ENCODE data around the gene GRIFIN. TPM values are rescaled to one million over a fixed set of nuclear protein-coding genes. Genes with fewer than 3 reads are reported as not detected.

GRIFIN gene, protein sequence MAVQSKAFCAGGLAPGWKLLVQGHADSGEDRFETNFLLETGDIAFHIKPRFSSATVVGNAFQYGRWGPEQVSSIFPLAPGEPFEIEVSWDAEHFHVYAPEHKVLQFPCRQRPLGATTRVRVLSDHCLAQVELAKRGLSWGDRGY
- total RNA-seq (not detected), polyA plus RNA-seq (not detected)
- long read RNA-seq, donor 1: 0 reads
- long read RNA-seq, donor 2: 0 reads
- long read RNA-seq, donor 3: 0 reads

DNA sequence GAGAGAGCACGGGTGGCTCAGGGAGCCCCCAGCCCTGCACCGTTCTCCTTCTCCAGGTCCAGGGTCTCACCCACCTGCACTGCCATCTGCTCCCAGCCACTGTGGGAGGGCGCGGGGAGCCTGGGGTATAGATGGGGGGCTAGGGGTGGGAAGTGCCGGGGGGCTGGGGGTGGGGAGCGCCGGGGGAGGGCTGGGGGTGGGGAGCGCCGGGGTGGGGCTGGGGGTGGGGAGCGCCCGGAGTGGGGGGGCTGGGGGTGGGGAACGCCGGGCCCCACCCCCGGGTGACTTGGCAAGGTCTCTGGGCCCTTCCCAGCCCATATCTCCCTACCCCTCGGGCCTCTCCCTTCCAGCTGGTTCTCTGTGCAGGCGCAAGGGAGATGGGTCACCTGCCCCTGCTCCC lies at the start of gene GRIFIN:
TSS of gene GRIFIN (minus strand) at position 101 of the 400 bp plus-strand sequence. CDS start at position 86, 15 bp downstream.
- DNase-seq (no peak), ATAC-seq (no peak)
- TF ChIP-seq, protein P1, sequence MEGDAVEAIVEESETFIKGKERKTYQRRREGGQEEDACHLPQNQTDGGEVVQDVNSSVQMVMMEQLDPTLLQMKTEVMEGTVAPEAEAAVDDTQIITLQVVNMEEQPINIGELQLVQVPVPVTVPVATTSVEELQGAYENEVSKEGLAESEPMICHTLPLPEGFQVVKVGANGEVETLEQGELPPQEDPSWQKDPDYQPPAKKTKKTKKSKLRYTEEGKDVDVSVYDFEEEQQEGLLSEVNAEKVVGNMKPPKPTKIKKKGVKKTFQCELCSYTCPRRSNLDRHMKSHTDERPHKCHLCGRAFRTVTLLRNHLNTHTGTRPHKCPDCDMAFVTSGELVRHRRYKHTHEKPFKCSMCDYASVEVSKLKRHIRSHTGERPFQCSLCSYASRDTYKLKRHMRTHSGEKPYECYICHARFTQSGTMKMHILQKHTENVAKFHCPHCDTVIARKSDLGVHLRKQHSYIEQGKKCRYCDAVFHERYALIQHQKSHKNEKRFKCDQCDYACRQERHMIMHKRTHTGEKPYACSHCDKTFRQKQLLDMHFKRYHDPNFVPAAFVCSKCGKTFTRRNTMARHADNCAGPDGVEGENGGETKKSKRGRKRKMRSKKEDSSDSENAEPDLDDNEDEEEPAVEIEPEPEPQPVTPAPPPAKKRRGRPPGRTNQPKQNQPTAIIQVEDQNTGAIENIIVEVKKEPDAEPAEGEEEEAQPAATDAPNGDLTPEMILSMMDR (IDR thresholded peaks at IDR 0.05): no peak
- peaks cover 0 to 21% (median 8%) of the 10 kb centered on the region in 7 donors for H3K27me3 ChIP-seq
- H3K4me3 ChIP-seq: no peak within 1 kb of the TSS
- 79 to 82% methylated on average over 11 to 16 of the region's 16 CpGs for WGBS, 2 donors
- peaks cover 17 to 45% (median 35%) of the 10 kb centered on the region in 9 donors for H3K4me1 ChIP-seq
- no peak within 1 kb of the TSS for H3K27ac ChIP-seq
- no peaks in the 10 kb centered on the region for H3K9me3 ChIP-seq
- H3K36me3 ChIP-seq: no peaks in the 10 kb centered on the region
- intact Hi-C loops (cut with DNase I): loop anchor here in 9 of 10 donors (5.0 to 10.0 kb wide), 9 partner anchors 41 to 891 kb away; partner anchors contain the start of genes BRAT1 (in 5 of the 9), IQCE (in 5 of the 9), AMZ1 (in 2 of the 9) and LFNG (in 1 of the 9)

DNA sequence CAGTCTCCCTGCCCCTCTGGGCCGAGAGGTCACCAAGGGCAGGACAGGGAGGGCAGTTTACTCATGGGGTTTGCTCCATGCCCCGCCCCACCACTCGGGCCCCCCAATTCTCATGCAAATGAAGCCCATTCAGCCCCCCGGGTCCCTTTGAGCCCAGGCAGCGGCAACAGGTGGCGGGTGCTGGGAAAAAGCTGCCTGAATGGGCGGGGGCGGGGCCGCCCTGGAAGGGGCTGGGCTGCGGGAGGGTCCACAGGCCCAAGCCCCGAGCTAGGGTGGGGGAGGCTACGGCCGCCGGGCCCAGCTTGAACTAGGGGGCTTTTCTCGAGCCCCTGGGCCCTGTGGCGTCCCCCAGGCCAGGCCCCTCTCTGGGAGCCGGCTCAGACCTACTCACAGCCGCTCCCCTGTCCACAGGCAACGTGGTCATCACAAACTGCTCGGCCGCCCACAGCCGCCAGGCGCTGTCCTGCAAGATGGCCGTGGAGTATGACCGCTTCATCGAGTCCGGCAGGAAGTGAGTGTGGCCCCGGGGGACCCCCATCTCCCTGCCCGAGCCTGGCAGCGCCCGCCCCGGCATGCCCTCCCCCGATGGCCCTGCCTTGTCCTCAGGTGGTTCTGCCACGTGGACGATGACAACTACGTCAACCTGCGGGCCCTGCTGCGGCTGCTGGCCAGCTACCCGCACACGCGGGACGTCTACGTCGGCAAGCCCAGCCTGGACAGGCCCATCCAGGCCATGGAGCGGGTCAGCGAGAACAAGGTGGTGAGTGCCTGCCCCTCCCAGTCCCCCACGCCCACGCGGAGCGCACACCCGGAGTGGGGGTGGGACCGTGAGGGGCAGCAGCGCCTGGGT lies 48.8 kb upstream of the GRIFIN start:
- TF ChIP-seq, protein P1 (IDR thresholded peaks at IDR 0.05): no peak
- ATAC-seq: no peak
- WGBS, 2 donors: 79 to 84% methylated on average over 53 of the region's 53 CpGs
- Histone ChIP-seq H3K9me3 (no peaks in the 10 kb centered on the region), H3K4me3 (no peak overlapping the region), H3K36me3 (peaks cover 0 to 48% (median 4%) of the 10 kb centered on the region in 9 donors), H3K4me1 (peaks cover 21 to 100% (median 65%) of the 10 kb centered on the region in 9 donors), H3K27ac (peak overlapping the region in 6 of 10 donors; percentile 1 to 94 (median 84)), H3K27me3 (peaks cover 0 to 33% (median 6%) of the 10 kb centered on the region in 7 donors)
- intact Hi-C loops (cut with DNase I): loop anchor here in 4 of 10 donors (5.0 kb wide), 4 partner anchors 32 to 53 kb away; partner anchors contain the start of genes GRIFIN (in 2 of the 4), BRAT1 (in 1 of the 4) and IQCE (in 1 of the 4)
- no peak for DNase-seq

DNA sequence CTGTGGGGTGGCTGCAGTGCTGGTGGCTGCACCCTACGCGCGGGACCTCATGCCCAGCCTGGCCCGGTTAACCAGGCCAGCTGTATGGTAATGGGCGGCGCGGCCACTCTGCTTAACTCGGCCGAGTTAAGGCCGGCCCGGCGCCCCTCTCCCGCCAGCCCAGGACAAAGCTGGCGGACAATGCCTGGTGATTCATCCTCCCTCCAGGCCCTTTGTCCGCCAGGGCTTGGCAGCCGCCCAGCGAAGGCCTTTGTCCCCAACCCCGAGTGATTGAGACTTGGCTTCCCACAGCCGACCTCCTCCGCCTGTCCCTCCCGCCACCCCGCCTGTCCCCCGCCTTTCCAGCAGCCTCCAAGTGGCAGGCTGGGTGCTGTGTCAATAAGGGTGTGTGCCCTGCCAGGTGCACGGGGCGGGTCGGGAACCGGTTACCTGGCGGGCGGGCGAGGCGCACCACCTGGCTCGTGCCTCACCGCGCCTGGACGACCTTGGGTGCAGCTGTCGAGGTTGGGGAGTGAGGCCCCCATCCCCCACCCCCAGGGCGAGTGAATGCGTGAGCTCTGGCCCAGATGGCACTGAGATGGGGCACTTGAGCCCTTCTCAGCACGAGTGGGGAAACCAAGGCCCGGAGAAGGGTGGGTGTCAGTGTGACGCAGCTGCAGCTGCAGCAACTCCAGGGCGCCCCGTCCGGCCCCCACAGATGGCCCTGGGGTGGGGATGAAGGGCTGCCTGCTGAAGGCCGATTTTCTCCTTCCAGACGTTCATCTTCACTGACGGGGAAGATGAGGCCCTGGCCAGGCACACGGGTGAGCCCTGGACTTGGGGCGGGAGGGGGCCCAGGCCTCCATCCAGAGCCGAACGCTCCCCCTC lies 48.0 kb upstream of the GRIFIN start:
- intact Hi-C loops (cut with DNase I): loop anchor here in 4 of 10 donors (5.0 kb wide), 4 partner anchors 33 to 52 kb away; partner anchors contain the start of genes GRIFIN (in 2 of the 4), BRAT1 (in 1 of the 4) and IQCE (in 1 of the 4)
- TF ChIP-seq, protein P1 (IDR thresholded peaks at IDR 0.05): no peak
- Histone ChIP-seq H3K27me3 (peaks cover 0 to 33% (median 6%) of the 10 kb centered on the region in 7 donors), H3K27ac (peak overlapping the region in 9 of 10 donors; percentile 43 to 91 (median 81)), H3K4me1 (peaks cover 21 to 93% (median 59%) of the 10 kb centered on the region in 9 donors), H3K36me3 (peaks cover 0 to 45% (median 4%) of the 10 kb centered on the region in 9 donors), H3K9me3 (no peaks in the 10 kb centered on the region), H3K4me3 (peak overlapping the region in 9 of 10 donors; percentile 15 to 82 (median 67))
- 37 to 44% methylated on average over 51 of the region's 51 CpGs for WGBS, 2 donors
- ATAC-seq (peak; percentile 18 to 67 (median 57)), DNase-seq (peak; percentile 87 to 90)

Measured in heart right ventricle (tissue), 16 donors.